HepG2 (cell line): Measurements from ENCODE around the gene SNN. TPM values are rescaled to one million over a fixed set of nuclear protein-coding genes. Genes with fewer than 3 reads are reported as not detected.

Experiments
- ATAC-seq: fragments of 200-7000 bp; cut with Tn5 transposase; 3 replicates; pipeline ENCODE4 v1.9.1; 2020; ENCODE audit warnings: mild to moderate bottlenecking, moderate library complexity
- BruUV-seq: library from RNA; stranded (reverse); fragments of 400-500 nt; replicated peaks from 2 replicates; lab custom pipeline; 2021; lab: Mats Ljungman, UMichigan
- CTCF ChIA-PET: fragments of 300-600 bp; formaldehyde crosslinking; extraction: SDS; loops from one replicate; lab custom pipeline; 2021; ENCODE audit warnings: low total read pairs, inconsistent platforms, low intra/inter-chr PET ratio; lab: Yijun Ruan, JAX
- POLR2A ChIA-PET: fragments of 350-600 bp; sonication (Branson Sonifier 250); formaldehyde crosslinking; loops from one replicate; lab custom pipeline; 2020; ENCODE audit warnings: antibody characterized with exemption, inconsistent platforms; lab: Yijun Ruan, JAX
- DNase-seq: peaks from one replicate; pipeline ENCODE4 v3.0.0-alpha.2; 2015; ENCODE audit warnings: low spot score
- FAIRE-seq: peaks from 3 replicates; lab custom pipeline; 2011; peaks lifted over from hg19 to GRCh38; lab: Jason Lieb, UNC
- H2AFZ ChIP-seq: one replicate; pipeline ENCODE4 v1.6.1; 2011; ENCODE audit warnings: low read length, inconsistent platforms
- H3K27ac ChIP-seq: fragments of 300-600 bp; 3 replicates; pipeline ENCODE4 v1.8.0; 2011; ENCODE audit warnings: mixed run types, mild to moderate bottlenecking, mixed read lengths, low read length, inconsistent platforms; ENCODE audit not compliant: insufficient read depth; ENCODE audit errors: extremely low read length
- H3K27me3 ChIP-seq, 2 experiments: fragments of 200-600 bp in 1 of 2; 2 replicates in 1 of 2; 3 replicates in 1 of 2; pipeline versions ENCODE4 v1.6.0 to v1.8.0; 2011; ENCODE audit warnings: low read length in 2 of 2, mild to moderate bottlenecking in 2 of 2, moderate library complexity in 2 of 2, inconsistent platforms in 1 of 2; ENCODE audit not compliant: insufficient read depth in 2 of 2, control insufficient read depth in 1 of 2
- H3K36me3 ChIP-seq, 2 experiments: fragments of 200-600 bp in 1 of 2; replicated peaks in 1 of 2; 2 replicates in 1 of 2; 3 replicates in 1 of 2; pipeline versions ENCODE4 v1.5.1 to v1.8.0; 2011; ENCODE audit warnings: low read length in 2 of 2, inconsistent platforms in 1 of 2; ENCODE audit not compliant: insufficient read depth in 2 of 2, control insufficient read depth in 1 of 2
- H3K4me1 ChIP-seq: 2 replicates; pipeline ENCODE4 v1.5.1; 2012; ENCODE audit warnings: low read length, inconsistent platforms; ENCODE audit not compliant: insufficient read depth
- H3K4me2 ChIP-seq: 2 replicates; pipeline ENCODE4 v1.6.0; 2011; ENCODE audit warnings: low read depth, low read length, inconsistent platforms
- H3K4me3 ChIP-seq, 3 experiments: fragments of 200-600 bp in 1 of 3; sonication (generic), shearing (Covaris generic) in 1 of 3; replicated peaks in 1 of 3; 2 replicates each; pipeline ENCODE4 v1.5.1; 2011 to 2016; ENCODE audit warnings: low read length in 3 of 3, inconsistent platforms in 2 of 3, low read depth in 2 of 3, mild to moderate bottlenecking in 2 of 3, control low read depth in 1 of 3, mixed read lengths in 1 of 3; ENCODE audit not compliant: insufficient read depth in 1 of 3
- H3K79me2 ChIP-seq: one replicate; pipeline ENCODE4 v1.6.1; 2011; ENCODE audit warnings: low read length, inconsistent platforms; ENCODE audit not compliant: insufficient read depth
- H3K9ac ChIP-seq: 2 replicates; pipeline ENCODE4 v1.6.0; 2011; ENCODE audit warnings: mild to moderate bottlenecking, low read depth, low read length, inconsistent platforms; ENCODE audit not compliant: insufficient read depth
- H3K9me3 ChIP-seq: 2 replicates; pipeline ENCODE4 v1.5.1; 2012; ENCODE audit warnings: mild to moderate bottlenecking, low read length
- H4K20me1 ChIP-seq: 2 replicates; pipeline ENCODE4 v1.6.0; 2011; ENCODE audit warnings: inconsistent platforms, mild to moderate bottlenecking, low read length, moderate library complexity; ENCODE audit not compliant: insufficient read depth
- KLF11 ChIP-seq: IDR thresholded peaks from 2 replicates; pipeline ENCODE4 v1.6.1; 2016; ENCODE audit warnings: missing compliant biosample characterization
- RBFOX2 ChIP-seq: fragments of 200-400 bp; formaldehyde crosslinking; IDR thresholded peaks from 2 replicates; pipeline ENCODE4 v1.6.1; 2017; ENCODE audit warnings: low read depth, mild to moderate bottlenecking, low read length
- RBM22 ChIP-seq: fragments of 200-400 bp; formaldehyde crosslinking; optimal IDR thresholded peaks from 2 replicates; pipeline ENCODE3; 2017; ENCODE audit warnings: mild to moderate bottlenecking, low read length, moderate library complexity
- WGBS: methylation state at CpG from one replicate; pipeline ENCODE4 v1.1.6; 2017; ENCODE audit warnings: low lambda C conversion rate; 5-methylcytosine and 5-hydroxymethylcytosine counted together
- in situ Hi-C: cut with HindIII; loops from 2 replicates; pipeline ENCODE4 v1.10.0; 2017; ENCODE audit warnings: low pct_unique_long_range_greater_than_20kb; ENCODE audit not compliant: extremely low pct_ligation_motif_present
- intact Hi-C: fragments of 100-400 bp; cut with micrococcal nuclease; formaldehyde crosslinking; loops from one replicate; pipeline ENCODE4 v1.10.0; 2022; ENCODE audit not compliant: unreplicated experiment
- polyA plus RNA-seq, 8 experiments: library from polyadenylated mRNA; depleted of rRNA in 3 of 8; stranded (reverse) in 7 of 8; unstranded in 1 of 8; fragments of >200 nt; fragmentation: Illumina TruSeq in 4 of 8; extraction: Trizol in 4 of 8; gene quantifications; 2 replicates each; pipeline versions ENCODE4 v1.2.1 to v1.2.3, GENCODE V29; 2011 to 2016; ENCODE audit warnings: low read depth in 4 of 8, missing spikeins in 1 of 8, mixed read lengths in 1 of 8; ENCODE audit not compliant: insufficient read depth in 1 of 8
- total RNA-seq, 5 experiments: library from RNA; depleted of rRNA; stranded (reverse); fragments of >200 nt; fragmentation: Illumina TruSeq; extraction: Trizol; gene quantifications; 2 replicates each; pipeline ENCODE4 v1.2.3, GENCODE V29; 2016; ENCODE audit warnings: low read depth in 1 of 5
- TF ChIP-seq, protein P1 (sequence below): sonication (generic); formaldehyde crosslinking; IDR thresholded peaks from 2 replicates; pipeline ENCODE4 v1.4.0; 2020; ENCODE audit warnings: mild to moderate bottlenecking, missing genetic modification reagents

Gene SNN
- total and polyA plus RNA-seq, 2 of the 13 experiments (the other 11 are each of a cell fraction or from before 2014, with no cell fraction given) = 5.2 to 8.4 TPM

DNA sequence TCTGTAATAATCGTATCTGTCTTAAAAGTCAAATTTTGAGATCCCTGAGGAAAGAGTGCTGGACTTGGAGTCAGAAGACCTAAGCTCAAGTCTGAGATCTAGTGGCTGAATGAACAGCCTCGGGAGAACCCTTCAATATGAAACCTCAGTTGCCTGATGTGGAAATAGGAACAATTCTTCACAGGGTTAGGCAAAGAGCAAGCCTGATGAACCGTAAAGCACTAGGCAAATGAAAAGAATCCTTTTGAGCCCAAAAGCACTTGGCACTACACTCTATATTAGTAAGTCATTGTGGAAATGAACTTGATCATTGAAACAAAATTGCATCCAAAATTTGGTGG lies 54.2 kb downstream of the SNN start:
- in situ Hi-C loops = no loop called here
- intact Hi-C loops = no loop called here
- POLR2A ChIA-PET = interaction anchor here (0.8 kb wide), 1 partner anchor 20 kb away, joined by 4 read pairs; the partner anchor contains the start of gene TXNDC11

GRCh38 chr16:11725457-11725856 lies 57.2 kb downstream of the SNN start:
- peaks cover 5% of the 10 kb centered on the region for H4K20me1 ChIP-seq
- H3K4me3 ChIP-seq = no peak overlapping the region
- ChIA-PET POLR2A (interaction anchor here (1.0 to 2.2 kb wide), 4 partner anchors 11 to 72 kb away, joined by 3 to 14 read pairs (median 6); partner anchors contain the start of genes TXNDC11 and ZC3H7A), CTCF (no interaction called here)
- H3K9me3 ChIP-seq = no peaks in the 10 kb centered on the region
- no peak for FAIRE-seq
- no peaks in the 10 kb centered on the region for H3K27me3 ChIP-seq
- no peak for ATAC-seq
- DNase-seq = no peak
- no peak overlapping the region for H3K9ac ChIP-seq
- H3K36me3 ChIP-seq = peaks cover 37 to 92% of the 10 kb centered on the region in 2 experiments
- H3K79me2 ChIP-seq = peaks cover 28% of the 10 kb centered on the region
- no TSS peak for BruUV-seq
- TF ChIP-seq RBFOX2 = 0 out of 2 replicates have a peak, but pooled peaks have one; percentile 11
- TF ChIP-seq, protein P1, sequence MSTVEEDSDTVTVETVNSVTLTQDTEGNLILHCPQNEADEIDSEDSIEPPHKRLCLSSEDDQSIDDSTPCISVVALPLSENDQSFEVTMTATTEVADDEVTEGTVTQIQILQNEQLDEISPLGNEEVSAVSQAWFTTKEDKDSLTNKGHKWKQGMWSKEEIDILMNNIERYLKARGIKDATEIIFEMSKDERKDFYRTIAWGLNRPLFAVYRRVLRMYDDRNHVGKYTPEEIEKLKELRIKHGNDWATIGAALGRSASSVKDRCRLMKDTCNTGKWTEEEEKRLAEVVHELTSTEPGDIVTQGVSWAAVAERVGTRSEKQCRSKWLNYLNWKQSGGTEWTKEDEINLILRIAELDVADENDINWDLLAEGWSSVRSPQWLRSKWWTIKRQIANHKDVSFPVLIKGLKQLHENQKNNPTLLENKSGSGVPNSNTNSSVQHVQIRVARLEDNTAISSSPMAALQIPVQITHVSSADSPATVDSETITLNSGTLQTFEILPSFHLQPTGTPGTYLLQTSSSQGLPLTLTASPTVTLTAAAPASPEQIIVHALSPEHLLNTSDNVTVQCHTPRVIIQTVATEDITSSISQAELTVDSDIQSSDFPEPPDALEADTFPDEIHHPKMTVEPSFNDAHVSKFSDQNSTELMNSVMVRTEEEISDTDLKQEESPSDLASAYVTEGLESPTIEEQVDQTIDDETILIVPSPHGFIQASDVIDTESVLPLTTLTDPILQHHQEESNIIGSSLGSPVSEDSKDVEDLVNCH = no peak
- WGBS = 94% methylated on average over 1 of the region's 1 CpG
- H3K4me1 ChIP-seq = peaks cover 26% of the 10 kb centered on the region
- no peak overlapping the region for H2AFZ ChIP-seq
- in situ Hi-C loops (no loop called here), intact Hi-C loops (no loop called here)
- H3K4me2 ChIP-seq = no peak overlapping the region
- H3K27ac ChIP-seq = no peak overlapping the region

More for the DNA sequence above, 54.2 kb downstream of the SNN start:
- no peak overlapping the region for H3K4me3 ChIP-seq
- WGBS = 96% methylated on average over 3 of the region's 3 CpGs
- peaks cover 41% of the 10 kb centered on the region for H3K4me1 ChIP-seq
- ATAC-seq (no peak), FAIRE-seq (no peak), DNase-seq (no peak)
- H2AFZ ChIP-seq = no peak overlapping the region
- peak; percentile 62 for TF ChIP-seq RBM22
- TF ChIP-seq KLF11 = no peak
- H3K27ac ChIP-seq = no peak overlapping the region
- no peak overlapping the region for H3K9ac ChIP-seq
- H3K9me3 ChIP-seq = no peaks in the 10 kb centered on the region
- peaks cover 28 to 81% of the 10 kb centered on the region in 2 experiments for H3K36me3 ChIP-seq
- peaks cover 9% of the 10 kb centered on the region for H3K79me2 ChIP-seq
- no TSS peak for BruUV-seq
- CTCF ChIA-PET = no interaction called here
- no peaks in the 10 kb centered on the region for H3K27me3 ChIP-seq
- H3K4me2 ChIP-seq = no peak overlapping the region
- H4K20me1 ChIP-seq = peaks cover 18% of the 10 kb centered on the region
